ENCODE measurements around the gene GAGE12E.
"Not testable (repeated sequence)": the region's sequence is repeated elsewhere in the genome, so short reads cannot be mapped to it uniquely, and the experiment has no call there.

The GAGE12E gene

GRCh38 chrX:49550989-49551388, at the start of gene GAGE12E:
Gene GAGE12E, plus strand, starts transcription at chrX:49551289. Its CDS starts 1,155 bp downstream, at chrX:49552444.
- not testable (repeated sequence) for DNase-seq

- DNase-seq: not testable (repeated sequence)
These were observed 19.2 kb upstream of the GAGE12E start, which contains the start of gene GAGE12C for GRCh38 chrX:49531877-49532276. Gene GAGE12C, plus strand, starts transcription at chrX:49532177. Its CDS starts 1,155 bp downstream, at chrX:49533332.

- not testable (repeated sequence) for DNase-seq
These were observed 9.7 kb upstream of the GAGE12E start, which contains the start of gene GAGE12D for GRCh38 chrX:49541433-49541832. Gene GAGE12D, plus strand, starts transcription at chrX:49541733. Its CDS starts 1,155 bp downstream, at chrX:49542888.

- DNase-seq: not testable (repeated sequence)
These were observed 9.5 kb downstream of the GAGE12E start, which contains the start of gene GAGE12F for GRCh38 chrX:49560542-49560941. Gene GAGE12F, plus strand, starts transcription at chrX:49560842. Its CDS starts 1,155 bp downstream, at chrX:49561997.

- not testable (repeated sequence) for DNase-seq
These were observed 17.6 kb downstream of the GAGE12E start for GRCh38 chrX:49568728-49569127.

GRCh38 chrX:49569152-49569551, 18.1 kb downstream of the GAGE12E start:
- DNase-seq: not testable (repeated sequence)

GRCh38 chrX:49570100-49570499, 19.0 kb downstream of the GAGE12E start, which contains the start of gene GAGE12G:
Gene GAGE12G, plus strand, starts transcription at chrX:49570400. Its CDS starts 1,155 bp downstream, at chrX:49571555.
- DNase-seq: not testable (repeated sequence)

- not testable (repeated sequence) for DNase-seq
These were observed 28.6 kb downstream of the GAGE12E start, which contains the start of gene GAGE12H for GRCh38 chrX:49579649-49580048. Gene GAGE12H, plus strand, starts transcription at chrX:49579949. Its CDS starts 1,155 bp downstream, at chrX:49581104.

- not testable (repeated sequence) for DNase-seq
These were observed 38.1 kb downstream of the GAGE12E start, which contains the start of gene GAGE2A for GRCh38 chrX:49589196-49589595. Gene GAGE2A, plus strand, starts transcription at chrX:49589496. Its CDS starts 1,155 bp downstream, at chrX:49590651.

- not testable (repeated sequence) for DNase-seq
These were observed 38.8 kb downstream of the GAGE12E start for GRCh38 chrX:49589769-49590478.

- not testable (repeated sequence) for DNase-seq
These were observed 39.4 kb downstream of the GAGE12E start for GRCh38 chrX:49590488-49590887.

GRCh38 chrX:49598720-49599119, 47.6 kb downstream of the GAGE12E start, which contains the start of gene GAGE1:
Gene GAGE1, plus strand, starts transcription at chrX:49599020. Its CDS starts 1,155 bp downstream, at chrX:49600175.
- DNase-seq: not testable (repeated sequence)

All from NCI-H2227 treated with DMSO at 0.1 percent for 48 hours (cell line).